Measurements from ENCODE around the gene MAN1C1.

The MAN1C1 gene

DNA sequence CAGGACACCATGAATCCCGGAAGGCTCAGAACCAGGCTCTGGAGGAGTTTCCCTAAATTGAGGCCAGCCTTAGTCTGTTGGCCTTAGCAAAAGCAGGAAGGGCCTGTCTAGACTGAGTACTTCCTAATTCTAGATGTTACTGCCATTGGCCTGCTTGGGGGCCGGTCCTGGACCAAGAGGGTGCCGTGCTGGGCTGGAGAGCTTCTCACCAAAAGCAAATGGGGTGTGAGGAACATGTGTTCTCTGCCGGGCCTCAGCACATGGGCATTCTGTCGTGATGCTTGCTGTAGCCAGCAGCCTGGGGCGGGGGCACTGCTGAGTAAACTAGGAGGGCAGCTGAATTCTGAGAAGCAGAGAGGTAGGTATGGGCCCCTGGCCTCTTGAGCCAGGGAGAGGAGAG is 35.7 kb upstream of the MAN1C1 start:
- Histone ChIP-seq H3K4me1 (ENCODE audit: insufficient read depth, low read length) (no peaks in the 10 kb centered on the region; the same call in 1 of the 2 replicates), H3K27ac (ENCODE audit: low read length) (no peak overlapping the region), H3K9ac (ENCODE audit: low read depth, low read length) (no peak overlapping the region), H3K36me3 (ENCODE audit: insufficient read depth, low read length) (no peaks in the 10 kb centered on the region), H2AFZ (ENCODE audit: low read depth, low read length) (no peak overlapping the region), H3K27me3 (ENCODE audit: insufficient read depth, low read length, poor library complexity) (no peaks in the 10 kb centered on the region), H3K4me2 (ENCODE audit: insufficient read depth, low read length) (no peak overlapping the region), H3K9me3 (ENCODE audit: insufficient read depth, low read length, severe bottlenecking) (no peaks in the 10 kb centered on the region), H4K20me1 (ENCODE audit: insufficient read depth, low read length) (no peaks in the 10 kb centered on the region), H3K4me3 (ENCODE audit: low read depth in 1 of 2, low read length in 2 of 2) (no peak overlapping the region), H3K79me2 (ENCODE audit: insufficient read depth, low read length) (no peaks in the 10 kb centered on the region)
- no peak for TF ChIP-seq EZH2 (IDR thresholded peaks at IDR 0.05; ENCODE audit: borderline replicate concordance, low read depth, low read length, severe bottlenecking)
- TF ChIP-seq, protein P1, sequence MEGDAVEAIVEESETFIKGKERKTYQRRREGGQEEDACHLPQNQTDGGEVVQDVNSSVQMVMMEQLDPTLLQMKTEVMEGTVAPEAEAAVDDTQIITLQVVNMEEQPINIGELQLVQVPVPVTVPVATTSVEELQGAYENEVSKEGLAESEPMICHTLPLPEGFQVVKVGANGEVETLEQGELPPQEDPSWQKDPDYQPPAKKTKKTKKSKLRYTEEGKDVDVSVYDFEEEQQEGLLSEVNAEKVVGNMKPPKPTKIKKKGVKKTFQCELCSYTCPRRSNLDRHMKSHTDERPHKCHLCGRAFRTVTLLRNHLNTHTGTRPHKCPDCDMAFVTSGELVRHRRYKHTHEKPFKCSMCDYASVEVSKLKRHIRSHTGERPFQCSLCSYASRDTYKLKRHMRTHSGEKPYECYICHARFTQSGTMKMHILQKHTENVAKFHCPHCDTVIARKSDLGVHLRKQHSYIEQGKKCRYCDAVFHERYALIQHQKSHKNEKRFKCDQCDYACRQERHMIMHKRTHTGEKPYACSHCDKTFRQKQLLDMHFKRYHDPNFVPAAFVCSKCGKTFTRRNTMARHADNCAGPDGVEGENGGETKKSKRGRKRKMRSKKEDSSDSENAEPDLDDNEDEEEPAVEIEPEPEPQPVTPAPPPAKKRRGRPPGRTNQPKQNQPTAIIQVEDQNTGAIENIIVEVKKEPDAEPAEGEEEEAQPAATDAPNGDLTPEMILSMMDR (IDR thresholded peaks at IDR 0.05; ENCODE audit: borderline replicate concordance, extremely low read depth, low read length, poor library complexity, severe bottlenecking), result no peak
- no peak for DNase-seq
- ATAC-seq (ENCODE audit: insufficient read depth, low read depth), result no peak

DNA sequence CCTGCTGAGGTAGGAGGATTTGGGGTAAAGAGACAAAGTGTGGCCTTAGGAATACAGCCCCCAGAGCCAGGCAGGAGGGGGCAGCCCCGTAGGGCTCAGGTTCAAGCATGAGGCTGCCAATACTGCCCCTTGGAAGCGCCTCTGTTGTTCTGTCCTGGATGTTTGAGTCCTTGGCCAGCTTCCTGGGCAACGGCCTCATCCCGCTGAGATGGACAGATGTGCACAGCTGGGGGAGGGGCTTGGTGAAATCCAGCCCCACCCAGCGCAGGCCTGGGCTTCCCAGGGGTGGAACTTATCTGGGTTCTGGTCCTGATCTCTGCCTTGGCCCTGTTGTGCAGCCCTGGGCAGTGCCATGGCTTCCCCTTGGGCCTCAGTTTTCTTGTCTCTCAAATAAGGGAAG is 34.8 kb upstream of the MAN1C1 start:
- DNase-seq (no peak), ATAC-seq (ENCODE audit: insufficient read depth, low read depth) (no peak)
- H3K4me2 ChIP-seq (ENCODE audit: insufficient read depth, low read length), result no peak overlapping the region
- H3K9me3 ChIP-seq (ENCODE audit: insufficient read depth, low read length, severe bottlenecking), result no peaks in the 10 kb centered on the region
- no peak overlapping the region for H2AFZ ChIP-seq (ENCODE audit: low read depth, low read length)
- H3K36me3 ChIP-seq (ENCODE audit: insufficient read depth, low read length), result no peaks in the 10 kb centered on the region
- H4K20me1 ChIP-seq (ENCODE audit: insufficient read depth, low read length), result no peaks in the 10 kb centered on the region
- no peak overlapping the region for H3K9ac ChIP-seq (ENCODE audit: low read depth, low read length)
- no peak overlapping the region for H3K27ac ChIP-seq (ENCODE audit: low read length)
- H3K79me2 ChIP-seq (ENCODE audit: insufficient read depth, low read length), result no peaks in the 10 kb centered on the region
- no peak overlapping the region for H3K4me3 ChIP-seq (ENCODE audit: low read depth in 1 of 2, low read length in 2 of 2)
- no peak for TF ChIP-seq EZH2 (IDR thresholded peaks at IDR 0.05; ENCODE audit: borderline replicate concordance, low read depth, low read length, severe bottlenecking)
- TF ChIP-seq, protein P1 (IDR thresholded peaks at IDR 0.05; ENCODE audit: borderline replicate concordance, extremely low read depth, low read length, poor library complexity, severe bottlenecking), result no peak
- no peaks in the 10 kb centered on the region for H3K27me3 ChIP-seq (ENCODE audit: insufficient read depth, low read length, poor library complexity)
- H3K4me1 ChIP-seq (ENCODE audit: insufficient read depth, low read length), result no peaks in the 10 kb centered on the region; the same call in 1 of the 2 replicates

DNA sequence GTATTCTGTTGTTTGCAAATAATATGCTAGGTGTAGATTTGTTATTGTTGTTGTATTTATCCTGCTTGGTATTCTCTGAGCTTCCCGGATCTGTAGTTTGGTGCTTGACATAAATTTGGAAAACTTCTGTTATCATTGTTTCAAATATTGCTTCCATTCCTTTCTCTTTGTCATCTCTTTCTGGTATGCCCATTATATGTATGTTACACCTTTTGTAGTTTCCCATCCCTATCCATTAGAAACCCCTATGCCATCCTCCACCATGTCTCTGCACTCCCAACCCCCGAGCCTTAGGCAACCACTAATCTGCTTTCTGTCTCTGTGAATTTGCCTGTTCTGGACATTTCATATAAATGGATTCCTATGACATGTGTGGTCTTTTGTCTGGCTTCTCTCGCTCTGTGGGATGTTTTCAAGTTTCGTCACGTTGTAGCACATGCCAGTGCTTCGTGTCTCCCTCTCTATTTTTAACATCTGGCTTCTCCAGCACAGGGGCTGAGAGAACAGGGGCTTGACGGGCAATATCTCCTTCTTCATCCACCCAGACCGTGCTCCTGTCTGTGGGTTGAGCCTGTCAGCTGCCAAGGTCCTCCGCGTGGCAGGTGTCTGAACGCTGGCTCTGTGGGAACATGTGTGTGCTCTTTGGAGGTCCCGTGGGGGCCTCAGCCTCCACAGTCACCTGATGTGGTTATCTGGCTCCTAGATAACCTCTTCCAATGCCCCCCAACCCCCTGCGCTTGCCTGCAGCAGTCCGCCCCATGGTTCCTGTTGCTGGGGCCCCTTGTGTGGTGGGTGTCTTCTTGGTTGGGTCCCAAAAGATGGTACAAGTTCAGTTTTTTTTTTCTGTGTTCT is 32.8 kb upstream of the MAN1C1 start:
- Histone ChIP-seq H3K27ac (ENCODE audit: low read length) (no peak overlapping the region), H3K4me2 (ENCODE audit: insufficient read depth, low read length) (no peak overlapping the region), H3K4me1 (ENCODE audit: insufficient read depth, low read length) (no peaks in the 10 kb centered on the region; the same call in 1 of the 2 replicates), H3K9ac (ENCODE audit: low read depth, low read length) (no peak overlapping the region), H3K27me3 (ENCODE audit: insufficient read depth, low read length, poor library complexity) (no peaks in the 10 kb centered on the region), H2AFZ (ENCODE audit: low read depth, low read length) (no peak overlapping the region), H3K4me3 (ENCODE audit: low read depth in 1 of 2, low read length in 2 of 2) (no peak overlapping the region), H3K79me2 (ENCODE audit: insufficient read depth, low read length) (no peaks in the 10 kb centered on the region), H3K36me3 (ENCODE audit: insufficient read depth, low read length) (no peaks in the 10 kb centered on the region), H3K9me3 (ENCODE audit: insufficient read depth, low read length, severe bottlenecking) (no peaks in the 10 kb centered on the region), H4K20me1 (ENCODE audit: insufficient read depth, low read length) (no peaks in the 10 kb centered on the region)
- TF ChIP-seq, protein P1 (IDR thresholded peaks at IDR 0.05; ENCODE audit: borderline replicate concordance, extremely low read depth, low read length, poor library complexity, severe bottlenecking), result no peak
- no peak for TF ChIP-seq EZH2 (IDR thresholded peaks at IDR 0.05; ENCODE audit: borderline replicate concordance, low read depth, low read length, severe bottlenecking)
- DNase-seq (peak; percentile 32), ATAC-seq (ENCODE audit: insufficient read depth, low read depth) (peak; percentile 48; the same call in 2 of the 3 replicates)
